Mesendoderm (in vitro differentiated cells): ENCODE results near the gene POFUT1.

Source experiments
- DNase-seq: peaks from one replicate; pipeline ENCODE4 v3.0.0; 2013
- H2AK5ac ChIP-seq: 2 replicates; pipeline ENCODE4 v1.6.1; 2013; ENCODE audit warnings: low read length, inconsistent platforms
- H2BK120ac ChIP-seq: 2 replicates; pipeline ENCODE4 v1.6.1; 2013; ENCODE audit warnings: low read depth, mild to moderate bottlenecking, low read length, moderate library complexity, mixed read lengths
- H2BK15ac ChIP-seq: replicated peaks from 2 replicates; pipeline ENCODE4 v1.6.1; 2013; ENCODE audit warnings: low read depth, mild to moderate bottlenecking, moderate library complexity
- H2BK5ac ChIP-seq: 2 replicates; pipeline ENCODE4 v1.6.1; 2013; ENCODE audit warnings: low read length, inconsistent platforms
- H3K18ac ChIP-seq: 2 replicates; pipeline ENCODE4 v1.6.1; 2013; ENCODE audit warnings: mild to moderate bottlenecking, low read length, mixed read lengths
- H3K23ac ChIP-seq: one replicate; pipeline ENCODE4 v1.6.1; 2013; ENCODE audit warnings: low read length
- H3K27ac ChIP-seq: 2 replicates; pipeline ENCODE4 v1.5.1; 2013; ENCODE audit warnings: low read depth, mild to moderate bottlenecking, inconsistent platforms, low read length, moderate library complexity
- H3K27me3 ChIP-seq: 2 replicates; pipeline ENCODE4 v1.6.1; 2013; ENCODE audit warnings: low read length, control low read depth, mild to moderate bottlenecking, inconsistent platforms; ENCODE audit not compliant: insufficient read depth, poor library complexity
- H3K36me3 ChIP-seq: 2 replicates; pipeline ENCODE4 v1.6.1; 2013; ENCODE audit warnings: low read length, inconsistent platforms; ENCODE audit not compliant: control insufficient read depth, insufficient read depth
- H3K4ac ChIP-seq: one replicate; pipeline ENCODE4 v1.6.1; 2013; ENCODE audit warnings: low read depth, mild to moderate bottlenecking, low read length, moderate library complexity
- H3K4me1 ChIP-seq: 2 replicates; pipeline ENCODE4 v1.6.1; 2013; ENCODE audit warnings: low read depth, low read length, inconsistent platforms; ENCODE audit not compliant: control insufficient read depth
- H3K4me2 ChIP-seq: 2 replicates; pipeline ENCODE4 v1.6.1; 2013; ENCODE audit warnings: low read length
- H3K4me3 ChIP-seq: 2 replicates; pipeline ENCODE4 v1.5.1; 2013; ENCODE audit warnings: mild to moderate bottlenecking, low read length
- H3K56ac ChIP-seq: one replicate; pipeline ENCODE4 v1.6.1; 2013; ENCODE audit warnings: low read length
- H3K79me1 ChIP-seq: 2 replicates; pipeline ENCODE4 v1.6.1; 2013; ENCODE audit warnings: low read length, inconsistent platforms
- H3K79me2 ChIP-seq: 2 replicates; pipeline ENCODE4 v1.6.1; 2013; ENCODE audit warnings: mild to moderate bottlenecking, low read length; ENCODE audit not compliant: control insufficient read depth, insufficient read depth
- H3K9ac ChIP-seq: 2 replicates; pipeline ENCODE4 v1.6.1; 2013; ENCODE audit warnings: low read length, inconsistent platforms
- H4K5ac ChIP-seq: one replicate; pipeline ENCODE4 v1.6.1; 2013; ENCODE audit warnings: low read length
- H4K8ac ChIP-seq: one replicate; pipeline ENCODE4 v1.6.1; 2013; ENCODE audit warnings: low read depth, mild to moderate bottlenecking, control low read depth, low read length, moderate library complexity
- WGBS: extraction: QIAGEN DNeasy Blood & Tissue Kit; methylation state at CpG from one replicate; pipeline ENCODE4 v1.1.7; 2013; ENCODE audit warnings: low lambda C conversion rate, missing lambda C conversion rate; ENCODE audit not compliant: insufficient coverage; ENCODE audit errors: extremely low coverage; 5-methylcytosine and 5-hydroxymethylcytosine counted together

Gene POFUT1

DNA sequence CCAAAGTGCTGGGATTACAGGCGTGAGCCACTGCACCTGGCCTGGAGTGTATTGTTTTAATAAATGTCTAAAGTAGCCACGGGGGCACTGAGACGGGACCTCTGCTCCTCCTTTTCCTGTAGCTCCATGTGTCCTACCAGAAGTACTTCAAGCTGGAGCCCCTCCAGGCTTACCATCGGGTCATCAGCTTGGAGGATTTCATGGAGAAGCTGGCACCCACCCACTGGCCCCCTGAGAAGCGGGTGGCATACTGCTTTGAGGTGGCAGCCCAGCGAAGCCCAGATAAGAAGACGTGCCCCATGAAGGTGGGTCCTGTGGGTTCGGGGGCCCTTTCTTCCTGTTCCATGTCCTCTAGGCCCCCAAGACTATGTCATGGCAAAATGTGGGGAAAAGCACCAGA is 7.5 kb downstream of the POFUT1 start:
- H2AK5ac ChIP-seq, result no peak overlapping the region
- H2BK15ac ChIP-seq, result no peak overlapping the region
- no peak overlapping the region for H4K8ac ChIP-seq
- no peak overlapping the region for H3K4me3 ChIP-seq
- H3K27ac ChIP-seq, result no peak overlapping the region
- H3K79me2 ChIP-seq, result no peaks in the 10 kb centered on the region
- H3K27me3 ChIP-seq, result no peaks in the 10 kb centered on the region
- no peak overlapping the region for H3K4me2 ChIP-seq
- H2BK5ac ChIP-seq, result no peak overlapping the region
- no peak overlapping the region for H3K9ac ChIP-seq
- no peak overlapping the region for H2BK120ac ChIP-seq
- H3K4ac ChIP-seq, result no peak overlapping the region
- no peak overlapping the region for H3K18ac ChIP-seq
- DNase-seq, result no peak
- H3K79me1 ChIP-seq, result no peaks in the 10 kb centered on the region
- no peaks in the 10 kb centered on the region for H3K4me1 ChIP-seq
- H3K36me3 ChIP-seq, result peaks cover 4% of the 10 kb centered on the region
- H3K56ac ChIP-seq, result no peak overlapping the region
- H4K5ac ChIP-seq, result no peak overlapping the region
- WGBS, result no CpG with 5 or more reads among the region's 8 CpGs
- H3K23ac ChIP-seq, result no peak overlapping the region

DNA sequence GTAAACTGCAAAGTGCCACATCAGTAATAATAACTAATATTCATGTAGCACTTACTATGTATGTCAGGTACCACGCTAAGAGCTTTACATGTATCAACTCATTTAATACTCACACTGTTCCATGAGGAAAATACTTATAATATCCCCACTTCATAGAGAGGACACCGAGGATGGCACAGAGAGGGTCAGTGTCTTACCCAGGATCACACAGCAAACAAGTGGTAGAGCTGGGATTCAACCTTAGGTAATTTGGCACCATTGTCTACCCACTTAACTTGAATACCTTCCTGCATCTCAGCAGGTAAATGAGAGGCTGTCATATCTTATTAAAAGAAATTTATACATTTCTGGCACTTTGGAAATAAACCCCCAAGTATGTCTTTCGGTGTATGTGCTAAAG is 8.0 kb downstream of the POFUT1 start:
- no peak overlapping the region for H3K27ac ChIP-seq
- H3K9ac ChIP-seq, result no peak overlapping the region
- no peak for DNase-seq
- no peak overlapping the region for H4K5ac ChIP-seq
- no peak overlapping the region for H4K8ac ChIP-seq
- no peaks in the 10 kb centered on the region for H3K79me2 ChIP-seq
- no peak overlapping the region for H3K56ac ChIP-seq
- no peaks in the 10 kb centered on the region for H3K4me1 ChIP-seq
- peaks cover 3% of the 10 kb centered on the region for H3K36me3 ChIP-seq
- H3K23ac ChIP-seq, result no peak overlapping the region
- no peaks in the 10 kb centered on the region for H3K79me1 ChIP-seq
- no peak overlapping the region for H2AK5ac ChIP-seq
- WGBS, result no CpG with 5 or more reads among the region's 3 CpGs
- no peaks in the 10 kb centered on the region for H3K27me3 ChIP-seq
- no peak overlapping the region for H3K18ac ChIP-seq
- H2BK120ac ChIP-seq, result no peak overlapping the region
- no peak overlapping the region for H3K4me3 ChIP-seq
- no peak overlapping the region for H2BK5ac ChIP-seq
- no peak overlapping the region for H3K4ac ChIP-seq
- no peak overlapping the region for H3K4me2 ChIP-seq
- H2BK15ac ChIP-seq, result no peak overlapping the region

DNA sequence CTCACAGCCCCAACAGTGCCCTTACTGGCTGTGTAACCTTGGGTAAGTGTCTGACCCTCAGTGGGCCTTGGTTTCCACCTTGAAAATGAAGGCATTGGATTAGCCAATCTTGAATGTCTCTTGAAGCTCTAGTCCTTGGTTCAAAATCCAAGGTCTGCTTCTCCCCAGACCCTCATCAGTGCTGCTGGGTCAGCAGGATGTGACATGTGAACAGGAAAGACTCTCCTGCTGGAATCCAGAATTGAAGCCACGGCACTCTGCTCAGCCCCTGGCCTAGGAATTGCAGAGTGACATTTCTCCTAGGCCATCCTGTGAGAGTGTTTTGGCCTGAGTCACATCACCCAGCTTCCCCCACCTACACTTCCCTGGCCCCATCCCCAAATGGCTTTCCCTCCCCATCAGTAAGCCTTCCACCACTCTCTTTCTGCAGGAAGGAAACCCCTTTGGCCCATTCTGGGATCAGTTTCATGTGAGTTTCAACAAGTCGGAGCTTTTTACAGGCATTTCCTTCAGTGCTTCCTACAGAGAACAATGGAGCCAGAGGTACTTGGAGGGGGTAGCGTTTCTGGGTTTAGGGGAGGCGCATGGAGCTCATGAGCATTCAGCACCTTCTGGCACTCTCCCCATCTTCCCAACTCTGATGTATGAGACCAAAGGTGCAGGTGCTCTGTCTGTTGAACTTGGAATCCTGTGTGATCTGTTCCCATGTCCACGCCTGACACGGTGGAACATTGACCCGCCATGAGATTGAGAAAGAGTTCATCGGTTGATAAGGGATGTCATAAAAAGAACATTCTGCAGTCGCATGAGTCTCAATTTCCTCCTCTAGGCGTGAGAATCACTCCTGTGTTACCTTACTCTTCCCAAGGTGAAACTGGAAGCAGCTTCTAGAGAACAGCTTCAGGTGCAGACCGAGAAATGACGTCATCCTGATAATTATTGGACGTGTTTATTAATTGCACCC is 8.8 kb downstream of the POFUT1 start:
- Histone ChIP-seq H2BK120ac (no peak overlapping the region), H3K23ac (no peak overlapping the region), H3K79me2 (no peaks in the 10 kb centered on the region), H3K27ac (no peak overlapping the region), H2AK5ac (no peak overlapping the region), H3K4ac (no peak overlapping the region), H3K18ac (no peak overlapping the region), H3K56ac (no peak overlapping the region), H3K79me1 (no peaks in the 10 kb centered on the region), H4K8ac (no peak overlapping the region), H3K9ac (no peak overlapping the region), H4K5ac (no peak overlapping the region), H2BK5ac (no peak overlapping the region), H3K4me1 (no peaks in the 10 kb centered on the region), H3K36me3 (peaks cover 3% of the 10 kb centered on the region), H3K4me2 (no peak overlapping the region), H3K4me3 (no peak overlapping the region), H2BK15ac (no peak overlapping the region), H3K27me3 (no peaks in the 10 kb centered on the region)
- WGBS, result no CpG with 5 or more reads among the region's 13 CpGs
- no peak for DNase-seq

DNA sequence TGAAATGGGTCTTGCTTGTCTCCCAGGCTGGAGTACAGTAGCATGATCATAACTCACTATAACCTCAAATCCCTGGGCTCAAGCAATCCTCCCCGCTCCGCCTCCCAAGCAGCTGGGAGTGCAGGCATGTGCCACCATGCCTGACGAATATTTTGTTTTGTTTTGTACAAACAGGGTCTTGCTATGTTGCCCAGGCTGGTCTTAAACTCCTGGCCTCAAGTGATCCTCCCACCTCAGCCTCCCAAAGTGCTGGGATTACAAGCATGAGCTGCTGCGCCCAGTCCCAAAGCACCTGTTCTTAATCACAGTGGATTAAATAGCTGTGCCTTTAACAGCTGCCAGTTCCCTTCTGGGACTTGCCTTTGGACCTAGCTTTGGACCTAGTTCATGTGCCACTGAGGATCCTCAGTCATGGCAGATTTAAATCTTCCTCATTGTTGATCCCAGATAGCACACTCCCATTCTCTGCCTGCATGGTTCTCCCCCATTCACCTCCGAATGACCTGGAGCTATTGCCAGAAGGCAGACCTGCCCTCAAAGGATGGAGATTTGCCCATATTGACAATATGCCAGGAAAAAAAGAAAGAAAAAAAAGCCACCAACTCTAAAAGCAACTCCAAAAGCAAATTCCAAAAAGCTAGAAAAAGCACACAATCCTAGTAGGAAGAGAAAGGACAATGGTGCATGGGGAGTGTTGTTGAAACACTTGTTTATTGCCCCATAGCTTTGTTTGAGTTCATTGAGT is 10.6 kb downstream of the POFUT1 start:
- Histone ChIP-seq H3K79me2 (no peaks in the 10 kb centered on the region), H3K18ac (no peak overlapping the region), H3K27me3 (no peaks in the 10 kb centered on the region), H3K9ac (no peak overlapping the region), H2BK120ac (no peak overlapping the region), H3K23ac (no peak overlapping the region), H4K5ac (no peak overlapping the region), H3K36me3 (peaks cover 3% of the 10 kb centered on the region), H3K4me3 (no peak overlapping the region), H4K8ac (no peak overlapping the region), H2AK5ac (no peak overlapping the region), H3K79me1 (no peaks in the 10 kb centered on the region), H3K27ac (no peak overlapping the region), H3K4me1 (no peaks in the 10 kb centered on the region), H2BK15ac (no peak overlapping the region), H2BK5ac (no peak overlapping the region), H3K56ac (no peak overlapping the region), H3K4me2 (no peak overlapping the region), H3K4ac (no peak overlapping the region)
- WGBS, result no CpG with 5 or more reads among the region's 5 CpGs
- DNase-seq, result no peak

DNA sequence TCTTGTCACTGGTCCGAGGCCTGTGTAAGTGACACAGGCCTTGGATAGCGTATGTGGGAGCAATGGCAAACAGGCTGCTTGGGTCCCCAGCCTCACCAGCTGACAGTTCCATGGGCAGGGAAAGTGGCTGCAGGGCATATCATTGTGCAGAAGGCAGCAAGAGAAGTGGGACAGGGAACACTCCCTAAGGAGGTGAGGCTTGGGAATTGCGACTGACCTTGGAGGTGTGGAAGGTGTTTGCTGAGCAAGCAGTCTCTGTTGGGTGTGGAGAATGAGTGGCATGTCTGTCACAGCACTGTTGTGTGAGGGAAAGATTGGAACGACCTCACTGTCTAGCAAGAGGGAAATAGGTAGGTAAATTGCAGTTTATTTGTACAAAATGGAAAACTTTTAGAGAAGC is 16.8 kb downstream of the POFUT1 start:
- H2BK5ac ChIP-seq, result no peak overlapping the region
- no peak overlapping the region for H2BK15ac ChIP-seq
- H2AK5ac ChIP-seq, result no peak overlapping the region
- H4K8ac ChIP-seq, result no peak overlapping the region
- H3K4me2 ChIP-seq, result no peak overlapping the region
- peaks cover 1% of the 10 kb centered on the region for H3K36me3 ChIP-seq
- H4K5ac ChIP-seq, result no peak overlapping the region
- no peak overlapping the region for H3K23ac ChIP-seq
- no peak overlapping the region for H3K27ac ChIP-seq
- no peak overlapping the region for H2BK120ac ChIP-seq
- no CpG with 5 or more reads among the region's 4 CpGs for WGBS
- H3K79me1 ChIP-seq, result no peaks in the 10 kb centered on the region
- no peak overlapping the region for H3K18ac ChIP-seq
- no peak overlapping the region for H3K9ac ChIP-seq
- H3K79me2 ChIP-seq, result no peaks in the 10 kb centered on the region
- no peaks in the 10 kb centered on the region for H3K4me1 ChIP-seq
- H3K4me3 ChIP-seq, result no peak overlapping the region
- H3K4ac ChIP-seq, result no peak overlapping the region
- no peaks in the 10 kb centered on the region for H3K27me3 ChIP-seq
- H3K56ac ChIP-seq, result no peak overlapping the region
- no peak for DNase-seq
